ENCODE measurements around the gene AP4B1.

Gene AP4B1

GRCh38 chr1:113929750-113930498 is 25.3 kb upstream of the AP4B1 start:
- no peak for DNase-seq

GRCh38 chr1:113928941-113929749 is 24.5 kb upstream of the AP4B1 start, which contains the start of gene HIPK1:
HIPK1 (plus strand) TSS chr1:113929324.
- peak; percentile 76 to 87 for DNase-seq

- DNase-seq = no peak
Measured at GRCh38 chr1:113928187-113928930, 23.8 kb upstream of the AP4B1 start.

- DNase-seq = no peak
Measured at GRCh38 chr1:113924473-113924872, 19.9 kb upstream of the AP4B1 start.

GRCh38 chr1:113922957-113923356 is 18.4 kb upstream of the AP4B1 start:
- DNase-seq = no peak

GRCh38 chr1:113918243-113918642 is 13.6 kb upstream of the AP4B1 start:
- DNase-seq = no peak

GRCh38 chr1:113917400-113918082 is 12.9 kb upstream of the AP4B1 start:
- no peak for DNase-seq

- no peak for DNase-seq
Measured at GRCh38 chr1:113916974-113917373, 12.4 kb upstream of the AP4B1 start.

GRCh38 chr1:113913887-113914664 is 9.5 kb upstream of the AP4B1 start:
- no peak for DNase-seq

- DNase-seq = no peak
Measured at GRCh38 chr1:113913312-113913668, 8.7 kb upstream of the AP4B1 start.

- peak; percentile 56 to 86 for DNase-seq
Measured at GRCh38 chr1:113912594-113913311, 8.2 kb upstream of the AP4B1 start.

GRCh38 chr1:113905435-113905861 is 849 bp upstream of the AP4B1 start:
- DNase-seq = no peak

- DNase-seq = peak; percentile 23 to 41
Measured at GRCh38 chr1:113904293-113904673, 316 bp downstream of the AP4B1 start.

GRCh38 chr1:113903501-113904292 is 902 bp downstream of the AP4B1 start:
- DNase-seq = no peak

GRCh38 chr1:113901191-113901590 is 3.4 kb downstream of the AP4B1 start:
- DNase-seq = no peak

- DNase-seq = no peak
Measured at GRCh38 chr1:113899111-113899510, 5.5 kb downstream of the AP4B1 start.

GRCh38 chr1:113898241-113898814 is 6.3 kb downstream of the AP4B1 start:
- no peak for DNase-seq

- no peak for DNase-seq
Measured at GRCh38 chr1:113895961-113896360, 8.6 kb downstream of the AP4B1 start.

- DNase-seq = no peak
Measured at GRCh38 chr1:113895098-113895497, 9.5 kb downstream of the AP4B1 start.

GRCh38 chr1:113893267-113893666 is 11.3 kb downstream of the AP4B1 start:
- no peak for DNase-seq

Data from cerebellar nuclear complex (tissue), 1 donor.